GM20000 (cell line): ENCODE data around the gene C13orf46.

Source experiments
- DNase-seq: peaks from one replicate; pipeline ENCODE4 v3.0.0; 2012; ENCODE audit warnings: low spot score
- TF ChIP-seq, protein P1 (sequence below): IDR thresholded peaks from 2 replicates; pipeline ENCODE4 v1.5.1; 2012; ENCODE audit warnings: mild to moderate bottlenecking, control low read depth; ENCODE audit errors: extremely low read depth, missing control alignments

C13orf46 gene

DNA sequence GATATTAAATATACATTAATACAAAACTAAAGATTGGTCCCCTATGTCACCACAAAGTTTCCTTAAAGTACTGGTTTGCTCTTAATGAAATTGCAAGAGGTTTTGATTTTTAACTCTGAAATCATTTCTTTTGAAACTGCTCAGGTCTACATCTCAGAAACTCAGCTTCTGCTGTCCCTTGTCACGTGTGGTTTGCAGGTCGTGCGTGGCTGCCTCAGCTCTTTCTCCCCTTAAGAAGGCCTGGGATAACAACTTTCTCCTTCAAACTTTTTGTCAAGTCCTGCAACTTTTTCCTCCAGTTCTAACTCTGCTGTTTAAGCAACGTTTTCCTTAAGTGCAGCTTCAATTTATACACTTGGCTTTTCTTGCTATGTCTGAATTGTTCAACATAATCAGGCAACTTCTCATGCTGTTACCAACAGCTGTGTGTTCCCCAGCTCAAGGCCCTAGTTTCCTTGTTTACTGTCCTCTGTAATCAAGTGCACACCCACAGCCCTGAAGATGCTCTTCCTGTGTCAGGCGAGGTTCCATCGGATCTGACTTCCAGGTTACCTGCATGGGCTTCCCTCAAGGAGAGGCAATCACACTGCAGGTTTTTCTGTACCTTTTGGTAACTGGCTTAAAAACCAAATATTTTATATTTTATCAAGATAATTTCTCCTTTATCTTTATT is 13.5 kb downstream of the C13orf46 start:
- no peak for DNase-seq
- TF ChIP-seq, protein P1, sequence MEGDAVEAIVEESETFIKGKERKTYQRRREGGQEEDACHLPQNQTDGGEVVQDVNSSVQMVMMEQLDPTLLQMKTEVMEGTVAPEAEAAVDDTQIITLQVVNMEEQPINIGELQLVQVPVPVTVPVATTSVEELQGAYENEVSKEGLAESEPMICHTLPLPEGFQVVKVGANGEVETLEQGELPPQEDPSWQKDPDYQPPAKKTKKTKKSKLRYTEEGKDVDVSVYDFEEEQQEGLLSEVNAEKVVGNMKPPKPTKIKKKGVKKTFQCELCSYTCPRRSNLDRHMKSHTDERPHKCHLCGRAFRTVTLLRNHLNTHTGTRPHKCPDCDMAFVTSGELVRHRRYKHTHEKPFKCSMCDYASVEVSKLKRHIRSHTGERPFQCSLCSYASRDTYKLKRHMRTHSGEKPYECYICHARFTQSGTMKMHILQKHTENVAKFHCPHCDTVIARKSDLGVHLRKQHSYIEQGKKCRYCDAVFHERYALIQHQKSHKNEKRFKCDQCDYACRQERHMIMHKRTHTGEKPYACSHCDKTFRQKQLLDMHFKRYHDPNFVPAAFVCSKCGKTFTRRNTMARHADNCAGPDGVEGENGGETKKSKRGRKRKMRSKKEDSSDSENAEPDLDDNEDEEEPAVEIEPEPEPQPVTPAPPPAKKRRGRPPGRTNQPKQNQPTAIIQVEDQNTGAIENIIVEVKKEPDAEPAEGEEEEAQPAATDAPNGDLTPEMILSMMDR, result no peak

DNA sequence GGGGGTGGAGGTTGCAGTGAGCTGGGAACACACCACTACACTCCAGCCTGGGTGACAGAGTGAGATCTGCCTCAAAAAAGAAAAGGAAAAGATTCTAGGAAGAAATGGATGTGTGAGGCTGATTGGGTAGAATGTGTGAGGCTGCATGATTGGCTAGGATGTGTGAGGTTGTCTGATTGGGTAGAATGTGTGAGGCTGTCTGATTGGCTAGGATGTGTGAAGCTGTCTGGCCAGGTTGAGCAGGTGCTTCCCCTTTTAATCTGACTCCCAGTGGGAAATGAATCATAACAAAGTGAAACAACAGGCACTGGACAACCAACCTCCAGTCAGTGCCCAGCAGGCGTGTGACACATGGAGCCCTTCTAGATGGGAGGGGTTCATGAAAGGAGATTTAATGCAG is 14.7 kb downstream of the C13orf46 start:
- DNase-seq, result no peak
- TF ChIP-seq, protein P1, result no peak

DNA sequence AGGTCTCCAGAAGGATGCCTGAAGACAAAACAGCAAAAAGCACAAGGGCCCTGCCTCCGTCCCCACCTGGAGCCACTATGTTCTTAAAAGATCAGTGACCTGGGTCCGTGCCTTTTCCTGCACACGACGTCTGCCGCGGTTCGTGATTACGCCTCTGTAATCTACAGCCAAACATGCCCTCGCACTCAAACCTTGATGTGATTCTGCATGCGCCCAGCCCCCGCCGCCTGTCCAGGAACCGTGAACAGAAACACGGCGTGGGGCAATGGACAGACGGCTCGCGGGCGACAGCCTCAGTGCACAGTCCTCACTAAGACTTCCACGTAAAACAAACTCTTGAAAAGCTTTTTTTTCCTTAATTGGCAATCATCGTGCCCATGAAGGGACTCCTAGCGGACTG is 15.5 kb downstream of the C13orf46 start:
- DNase-seq, result no peak
- TF ChIP-seq, protein P1, result no peak

DNA sequence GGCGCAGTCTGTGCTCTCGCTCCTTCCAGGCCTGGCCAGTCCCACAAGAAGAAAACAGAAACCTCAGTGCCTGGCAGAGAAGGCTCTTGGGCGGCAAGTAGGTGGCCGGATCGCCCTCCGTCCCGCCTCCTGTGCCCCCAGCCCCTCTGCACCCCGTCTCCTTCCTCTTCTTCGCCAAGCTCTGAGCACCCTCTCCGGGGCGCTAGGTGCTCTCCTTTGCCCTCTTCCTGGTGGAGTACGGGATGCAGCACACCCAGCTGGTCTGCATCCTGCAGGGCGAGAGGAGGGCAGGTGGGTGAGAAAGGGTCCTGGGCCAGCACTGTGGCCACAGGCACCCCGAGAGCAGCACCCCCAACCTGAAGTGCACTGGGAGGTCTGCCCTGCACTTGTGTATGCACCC is 17.3 kb downstream of the C13orf46 start:
- DNase-seq, result no peak
- TF ChIP-seq, protein P1, result no peak

DNA sequence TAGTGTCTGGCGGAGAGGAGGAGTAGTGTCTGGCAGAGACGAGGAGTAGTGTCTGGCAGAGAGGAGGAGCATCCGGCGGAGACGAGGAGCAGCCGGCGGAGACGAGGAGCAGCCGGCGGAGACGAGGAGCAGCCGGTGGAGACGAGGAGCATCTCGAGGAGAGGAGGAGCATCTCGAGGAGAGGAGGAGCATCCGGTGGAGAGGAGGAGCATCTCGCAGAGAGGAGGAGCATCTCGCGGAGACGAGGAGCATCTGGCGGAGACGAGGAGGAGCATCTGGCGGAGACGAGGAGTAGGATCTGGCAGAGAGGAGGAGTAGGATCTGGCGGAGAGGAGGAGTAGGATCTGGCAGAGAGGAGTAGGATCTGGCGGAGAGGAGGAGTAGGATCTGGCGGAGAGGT is 18.2 kb downstream of the C13orf46 start:
- TF ChIP-seq, protein P1, result no peak

DNA sequence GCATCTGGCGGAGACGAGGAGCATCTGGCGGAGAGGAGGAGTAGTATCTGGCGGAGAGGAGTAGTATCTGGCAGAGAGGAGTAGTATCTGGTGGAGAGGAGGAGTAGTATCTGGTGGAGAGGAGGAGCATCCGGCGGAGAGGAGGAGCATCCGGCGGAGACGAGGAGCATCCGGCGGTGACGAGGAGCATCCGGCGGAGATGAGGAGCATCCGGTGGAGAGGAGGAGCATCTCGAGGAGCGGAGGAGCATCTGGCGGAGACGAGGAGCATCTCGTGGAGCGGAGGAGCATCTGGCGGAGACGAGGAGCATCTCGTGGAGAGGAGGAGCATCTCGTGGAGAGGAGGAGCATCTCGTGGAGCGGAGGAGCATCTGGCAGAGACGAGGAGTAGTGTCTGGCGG is 18.6 kb downstream of the C13orf46 start:
- DNase-seq, result no peak
- TF ChIP-seq, protein P1, result no peak

More for the DNA sequence above, 18.2 kb downstream of the C13orf46 start:
- no peak for DNase-seq

DNA sequence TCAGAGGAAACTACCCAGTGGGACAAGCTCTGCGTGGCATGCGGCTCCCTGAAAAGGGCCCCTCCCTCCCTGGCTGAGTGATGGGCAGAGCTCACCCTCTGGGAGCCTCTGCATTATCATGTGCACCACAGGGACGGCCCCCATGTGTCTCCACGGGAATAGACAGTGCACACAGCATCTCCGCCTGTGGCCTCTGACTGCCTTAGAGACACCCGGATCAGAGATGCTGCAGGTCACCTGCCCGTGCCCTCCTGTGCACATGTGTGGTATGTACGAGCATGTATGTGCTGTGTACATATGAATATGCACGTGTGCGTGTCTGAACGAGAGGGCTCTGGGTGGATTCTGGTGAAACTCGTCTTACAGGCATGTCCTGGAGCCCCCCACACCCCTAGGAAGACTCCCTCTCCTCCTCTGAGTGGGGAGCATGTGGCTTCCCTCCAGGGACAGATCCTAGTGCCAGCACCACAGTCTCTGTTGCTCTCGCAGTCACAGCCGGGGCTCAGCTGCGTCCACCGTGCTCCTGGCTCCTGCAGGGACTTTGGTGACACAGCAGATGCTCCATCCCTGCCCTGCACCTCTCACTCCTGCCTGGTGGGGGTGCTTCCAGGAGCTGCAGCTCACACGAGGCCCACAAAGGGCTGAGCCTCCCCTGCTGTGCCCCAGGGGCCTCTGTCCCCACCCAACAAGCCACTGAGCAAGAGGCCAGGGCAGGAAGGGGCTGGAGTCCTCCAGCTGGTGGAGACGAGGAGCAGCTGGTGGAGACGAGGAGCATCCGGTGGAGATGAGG is 19.6 kb downstream of the C13orf46 start:
- DNase-seq, result no peak
- TF ChIP-seq, protein P1, result no peak
